Activated CD8-positive, alpha-beta memory T cell treated with anti-CD3 and anti-CD28 coated beads, Interleukin-2, amount 50 U/mL, for 1 hour (primary cell): ENCODE measurements around the gene PPFIBP2.
"Not testable (repeated sequence)": the region's sequence is repeated elsewhere in the genome, so short reads cannot be mapped to it uniquely, and the experiment has no call there.

Experiments
- DNase-seq: peaks from one replicate; pipeline ENCODE4 v3.0.0-alpha.2; 2020; ENCODE audit errors: extremely low read depth

PPFIBP2 gene

DNA sequence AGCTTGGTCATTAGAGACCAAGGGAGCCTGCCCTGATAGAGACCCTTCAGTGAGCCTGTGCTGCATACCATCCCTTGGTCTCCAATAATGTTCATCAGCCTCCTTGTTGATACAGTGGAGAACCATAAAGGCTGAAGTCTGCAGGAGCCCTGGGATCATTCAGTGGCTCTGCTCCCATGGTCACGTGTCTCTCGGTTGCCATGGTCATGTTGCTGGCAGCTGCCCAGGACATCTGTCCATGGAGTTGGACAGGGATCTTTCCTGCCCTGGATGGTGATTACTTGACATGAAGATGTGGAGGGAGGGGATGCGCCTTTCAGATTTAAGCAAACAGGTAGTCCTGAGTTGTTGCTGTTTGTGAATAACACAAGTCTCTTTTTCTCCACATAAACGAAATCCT is 121.3 kb downstream of the PPFIBP2 start:
- DNase-seq, result no peak

DNA sequence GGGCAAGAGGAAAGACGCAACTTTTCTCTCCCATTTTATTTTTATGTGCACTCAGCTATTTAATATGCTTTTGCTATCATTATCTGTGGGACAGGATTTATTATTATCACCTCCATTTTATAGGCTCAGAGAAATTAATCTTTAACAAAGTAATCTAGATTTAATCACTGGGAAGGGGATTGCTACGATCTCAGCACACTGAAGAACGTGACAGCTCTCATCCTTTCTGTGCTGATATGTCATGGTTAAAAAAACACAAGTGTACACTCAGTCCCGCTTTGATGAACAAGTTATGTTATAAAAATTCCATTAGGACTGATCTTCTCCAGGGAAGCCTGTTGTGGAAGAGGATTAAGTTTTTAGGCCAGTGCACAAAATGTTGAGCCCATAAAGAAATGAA is 121.9 kb downstream of the PPFIBP2 start:
- DNase-seq, result no peak

DNA sequence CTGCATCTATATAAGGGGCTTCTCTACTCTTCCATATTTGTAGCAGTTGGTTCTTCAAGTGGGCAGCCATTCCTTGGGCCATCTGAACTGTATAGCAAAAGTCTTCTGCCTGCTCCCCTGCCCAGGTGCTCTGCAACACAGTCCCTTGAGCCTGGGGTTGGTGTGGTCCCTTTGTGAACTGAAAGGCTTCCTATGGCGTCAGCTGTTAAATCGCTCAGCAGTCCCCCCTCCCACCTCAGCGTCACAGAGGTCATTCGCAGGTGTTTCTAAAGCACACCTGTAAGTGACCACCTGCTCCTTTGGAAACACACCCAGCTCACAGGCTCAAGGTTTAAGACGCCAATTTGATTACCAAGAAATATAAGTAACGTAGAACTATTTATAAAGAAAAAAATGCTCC is 122.6 kb downstream of the PPFIBP2 start:
- no peak for DNase-seq

DNA sequence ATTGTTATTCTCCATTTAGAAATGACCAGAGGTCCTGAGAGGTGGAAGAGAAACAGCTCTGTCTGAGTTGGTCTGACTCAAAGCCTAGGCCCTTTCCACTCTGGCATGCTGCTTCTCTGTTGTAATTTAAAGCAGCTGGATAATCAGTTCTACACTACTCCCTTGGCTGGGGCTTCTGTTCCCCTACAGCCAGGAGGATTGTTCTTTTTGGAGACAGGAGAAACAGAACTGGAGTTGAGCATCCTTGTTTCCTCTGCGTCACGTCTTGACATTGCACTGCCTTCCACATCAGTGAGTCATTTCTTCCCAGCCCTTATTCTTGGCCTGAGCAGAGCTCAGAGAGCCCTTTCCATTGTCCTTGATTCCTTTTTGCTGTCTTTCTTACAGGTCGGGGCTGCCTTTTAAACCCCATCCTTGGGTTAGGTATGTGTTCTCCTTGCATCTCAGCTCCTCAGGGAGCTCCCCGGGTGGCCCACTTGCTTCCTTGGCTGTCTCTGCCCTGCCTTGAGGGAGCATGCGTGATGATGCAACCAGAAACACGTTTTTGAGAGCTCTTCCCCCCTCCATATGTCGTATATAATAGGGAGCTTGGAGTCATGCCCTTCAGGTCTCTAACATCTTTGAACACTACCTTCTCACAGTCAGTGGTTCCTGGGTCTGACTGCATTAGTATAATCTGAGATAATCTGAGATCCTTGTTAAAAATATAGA is 123.8 kb downstream of the PPFIBP2 start:
- DNase-seq, result no peak

DNA sequence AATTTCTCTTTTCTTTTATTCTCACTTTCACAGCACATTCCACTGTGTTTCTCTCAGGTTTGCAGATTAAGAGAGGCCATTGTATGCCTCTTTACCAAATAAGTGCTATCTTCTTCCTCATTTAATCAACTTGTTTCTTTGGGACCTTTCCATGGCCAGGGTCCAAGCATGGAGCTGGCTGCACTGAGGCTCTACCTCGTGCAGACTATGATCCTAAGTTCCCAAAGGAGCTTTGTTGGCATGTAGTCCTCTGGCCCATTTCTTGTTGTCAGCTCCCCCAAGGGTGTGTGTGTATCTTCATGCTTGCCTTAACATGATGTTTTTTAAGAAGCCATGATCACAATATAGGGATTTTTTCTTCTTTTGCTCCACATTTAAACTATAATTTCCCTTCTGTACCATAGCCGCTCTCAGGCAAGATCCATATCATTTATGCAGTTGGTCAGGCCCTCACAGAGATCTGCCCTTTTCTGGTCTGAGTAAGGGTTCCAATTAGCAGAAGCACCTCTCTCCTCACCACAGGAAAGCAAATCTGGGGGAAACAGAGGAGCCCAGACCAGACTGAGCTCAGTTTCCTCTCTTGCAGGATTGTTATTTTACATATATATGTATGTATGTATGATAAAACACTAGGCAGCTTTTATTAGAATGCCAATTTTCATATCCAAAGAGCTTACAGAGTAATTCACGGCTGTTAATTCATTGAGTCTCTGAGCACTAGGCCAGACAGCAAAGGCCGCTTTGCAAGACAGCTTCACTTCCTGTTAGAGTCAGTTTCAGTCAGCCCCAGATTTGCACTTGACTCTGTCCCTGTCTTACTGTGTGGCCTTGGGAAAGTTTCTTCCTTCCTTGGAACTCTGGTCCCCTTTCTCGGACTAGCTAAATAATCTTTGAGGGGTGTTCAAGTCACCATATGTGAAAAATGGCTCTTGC is 125.2 kb downstream of the PPFIBP2 start:
- DNase-seq, result no peak

DNA sequence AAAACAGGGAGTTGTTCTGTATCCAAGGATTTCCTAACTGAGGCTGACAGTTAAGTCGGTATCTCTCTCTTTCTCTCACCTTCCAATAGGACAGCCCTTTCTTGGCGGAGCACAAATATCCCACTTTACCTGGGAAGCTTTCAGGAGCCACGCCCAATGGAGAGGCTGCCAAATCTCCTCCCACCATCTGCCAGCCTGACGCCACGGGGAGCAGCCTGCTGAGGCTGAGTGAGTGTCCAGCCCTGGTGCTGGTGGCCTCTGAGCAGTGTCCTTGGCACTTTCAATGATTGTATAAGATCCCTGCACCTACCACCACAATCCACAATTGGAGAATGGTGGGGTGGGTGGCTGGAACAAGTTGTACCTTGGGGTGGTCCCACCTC is 125.8 kb downstream of the PPFIBP2 start:
- no peak for DNase-seq

DNA sequence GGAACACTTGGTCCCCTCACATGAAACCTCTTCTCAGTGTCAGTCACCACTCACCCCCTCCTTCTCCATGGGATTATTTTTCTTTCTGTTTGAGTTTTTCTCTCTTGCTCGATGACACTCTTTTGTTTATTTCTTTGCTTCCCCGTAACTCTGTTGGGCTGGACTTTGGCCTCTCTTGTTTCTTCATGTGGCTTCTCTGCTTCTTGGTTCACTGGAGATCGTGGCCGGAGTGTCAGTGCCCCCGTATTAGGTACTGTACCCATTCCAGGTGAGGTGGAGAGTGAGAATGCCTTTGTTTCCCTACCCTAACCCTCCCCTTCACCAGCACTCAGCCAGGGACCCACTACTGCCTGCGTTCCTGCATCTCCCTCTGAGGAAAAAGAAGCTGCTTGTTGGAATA is 127.0 kb downstream of the PPFIBP2 start:
- no peak for DNase-seq

DNA sequence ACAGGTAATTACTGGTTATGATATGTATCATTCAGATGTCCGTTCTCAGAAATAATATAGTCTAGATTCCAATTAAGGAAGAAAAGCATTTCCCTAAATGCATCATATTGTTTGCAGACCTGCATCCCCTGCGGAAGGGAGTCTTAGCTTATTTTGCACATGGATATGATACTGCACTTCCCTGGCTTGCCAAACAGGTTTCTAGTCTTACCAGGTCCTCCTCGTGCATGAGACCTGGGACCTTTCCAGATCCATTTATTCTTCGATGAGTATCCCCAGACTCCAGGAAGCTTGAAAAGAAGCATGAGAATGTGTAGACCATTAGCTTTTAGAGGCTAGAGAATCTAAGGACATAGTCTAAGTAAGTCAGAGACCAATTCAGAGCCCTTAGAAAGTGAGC is 128.9 kb downstream of the PPFIBP2 start:
- DNase-seq, result no peak

DNA sequence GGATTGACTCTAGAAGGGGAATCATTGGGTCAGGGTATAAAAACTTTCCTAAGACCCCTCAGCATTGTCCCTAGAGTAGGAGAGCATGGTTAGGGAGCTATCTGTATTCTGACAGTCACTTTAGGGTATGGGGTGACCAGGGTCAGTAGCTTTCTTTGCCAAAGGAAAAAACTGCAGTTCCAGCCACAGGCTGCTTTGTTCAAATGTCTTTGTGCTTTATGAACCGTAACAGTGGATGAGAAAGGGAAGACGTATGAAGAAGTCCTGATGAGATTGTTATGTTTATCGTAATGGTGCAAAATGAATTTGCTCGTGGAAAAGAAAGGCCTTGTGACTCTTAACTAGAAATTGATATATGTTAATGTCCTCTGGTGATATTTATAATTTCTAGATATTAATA is 129.5 kb downstream of the PPFIBP2 start:
- no peak for DNase-seq

DNA sequence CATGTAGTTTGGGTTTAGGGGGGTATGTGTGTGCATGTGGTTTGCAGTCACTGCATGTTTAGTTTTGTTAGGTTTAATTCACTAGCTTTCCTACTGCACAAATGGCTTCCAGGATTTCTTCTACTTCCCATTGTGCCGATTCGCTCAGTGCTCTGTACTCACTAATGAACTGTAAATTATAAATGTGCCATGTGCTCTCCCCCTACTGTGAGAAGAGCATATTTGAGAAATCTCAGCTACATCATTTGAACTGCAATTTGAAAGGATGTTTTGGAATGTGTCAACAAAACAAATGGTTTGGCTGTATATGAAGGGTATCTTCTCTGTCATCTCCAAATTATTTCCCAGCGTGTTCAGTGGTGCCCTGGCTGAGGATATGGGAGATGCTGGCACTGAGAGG is 131.4 kb downstream of the PPFIBP2 start:
- DNase-seq, result no peak

DNA sequence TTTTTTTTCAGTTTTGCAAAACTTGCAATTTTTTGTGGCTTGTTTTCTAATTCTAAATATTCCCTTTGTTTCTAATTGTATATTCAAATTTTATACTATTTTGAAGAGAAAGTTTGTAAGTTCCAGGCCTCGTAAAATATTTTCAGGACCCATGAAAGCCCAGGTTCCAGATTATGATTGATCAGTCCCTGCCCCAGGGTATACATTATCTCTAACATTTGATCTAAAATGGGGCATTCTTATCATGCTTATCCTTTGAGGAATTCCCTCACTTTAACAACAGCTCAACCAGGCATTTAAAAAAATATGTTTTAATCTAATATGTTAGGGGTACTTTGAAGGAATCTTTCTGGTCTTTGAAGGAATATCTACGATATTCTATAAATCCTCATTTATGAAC is 133.1 kb downstream of the PPFIBP2 start:
- no peak for DNase-seq

DNA sequence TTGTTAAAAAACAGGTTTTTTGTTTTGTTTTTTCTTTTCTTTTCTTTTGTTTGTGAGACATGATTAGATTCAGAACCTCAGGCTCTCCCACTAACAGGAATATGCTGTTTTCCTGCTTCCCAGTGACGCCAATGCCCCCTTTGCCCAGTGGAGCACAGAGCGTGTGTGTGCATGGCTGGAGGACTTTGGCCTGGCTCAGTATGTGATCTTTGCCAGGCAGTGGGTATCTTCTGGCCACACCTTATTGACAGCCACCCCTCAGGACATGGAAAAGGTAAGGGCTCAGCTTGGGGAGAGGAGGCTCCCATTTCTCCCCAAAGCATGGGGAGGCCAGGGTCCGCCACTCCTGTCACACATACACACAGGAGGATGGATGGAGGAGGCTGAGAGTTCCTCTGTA is 134.5 kb downstream of the PPFIBP2 start:
- no peak for DNase-seq

DNA sequence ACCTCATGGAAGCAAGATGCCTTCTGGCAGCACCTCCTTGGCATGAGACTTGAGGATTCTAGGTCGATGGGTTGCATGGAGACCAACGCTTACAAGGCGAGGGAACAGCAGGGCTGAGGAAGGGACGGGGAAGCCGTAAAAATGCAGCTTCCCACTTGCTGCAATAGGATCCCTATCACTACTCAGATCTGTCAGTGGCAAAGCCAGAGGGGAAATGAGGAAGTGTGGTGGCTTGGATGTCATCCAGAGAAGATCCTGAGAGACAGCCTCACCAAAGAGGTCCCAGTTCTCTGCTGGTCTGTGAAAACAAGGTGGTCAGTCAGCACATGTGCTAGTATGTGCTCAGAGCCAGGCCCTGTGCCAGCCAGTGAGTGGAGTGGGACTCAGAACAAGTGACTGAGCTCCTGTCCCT is 137.3 kb downstream of the PPFIBP2 start:
- DNase-seq, result no peak

DNA sequence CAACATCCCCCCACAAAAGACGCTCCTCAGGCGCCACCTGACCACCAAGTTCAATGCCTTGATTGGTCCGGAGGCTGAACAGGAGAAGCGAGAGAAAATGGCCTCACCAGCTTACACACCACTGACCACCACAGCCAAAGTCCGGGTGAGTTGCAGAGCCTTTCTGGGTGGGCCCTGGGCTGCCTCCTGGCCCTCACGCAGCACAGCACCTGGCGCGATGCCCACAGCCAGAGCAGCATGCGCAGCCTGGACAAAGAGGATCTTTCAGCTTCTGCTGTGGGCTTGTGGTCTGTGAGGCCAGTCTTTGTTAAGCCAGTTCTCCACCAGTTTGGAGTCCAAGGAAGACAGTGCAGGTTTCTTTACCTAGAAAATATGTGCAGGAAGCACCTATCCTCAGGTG is 137.9 kb downstream of the PPFIBP2 start:
- no peak for DNase-seq

DNA sequence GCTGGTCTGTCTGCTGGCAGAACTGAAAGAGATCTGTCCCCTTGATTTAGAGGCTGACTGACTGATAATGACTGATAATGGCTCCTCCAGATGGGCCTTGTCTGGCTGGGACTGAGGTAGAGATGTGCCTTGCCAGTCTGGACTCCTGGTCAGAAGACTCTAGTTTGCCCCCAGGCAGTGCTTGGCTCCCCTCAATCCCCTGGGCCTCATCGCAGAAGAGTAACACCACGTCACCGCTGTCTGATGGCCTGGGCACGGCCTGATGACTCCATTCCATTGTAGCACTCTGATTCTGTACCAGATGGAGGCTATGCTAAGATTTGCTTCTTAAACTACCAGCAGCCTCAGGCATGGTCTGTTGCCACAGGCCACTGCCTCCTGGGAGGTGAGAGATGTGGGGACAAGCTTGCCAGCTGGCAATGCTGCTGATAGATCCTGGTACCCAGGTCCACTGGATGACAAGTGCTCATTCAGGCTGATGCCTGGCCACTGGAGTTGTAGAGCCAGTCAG is 140.5 kb downstream of the PPFIBP2 start:
- DNase-seq, result no peak

DNA sequence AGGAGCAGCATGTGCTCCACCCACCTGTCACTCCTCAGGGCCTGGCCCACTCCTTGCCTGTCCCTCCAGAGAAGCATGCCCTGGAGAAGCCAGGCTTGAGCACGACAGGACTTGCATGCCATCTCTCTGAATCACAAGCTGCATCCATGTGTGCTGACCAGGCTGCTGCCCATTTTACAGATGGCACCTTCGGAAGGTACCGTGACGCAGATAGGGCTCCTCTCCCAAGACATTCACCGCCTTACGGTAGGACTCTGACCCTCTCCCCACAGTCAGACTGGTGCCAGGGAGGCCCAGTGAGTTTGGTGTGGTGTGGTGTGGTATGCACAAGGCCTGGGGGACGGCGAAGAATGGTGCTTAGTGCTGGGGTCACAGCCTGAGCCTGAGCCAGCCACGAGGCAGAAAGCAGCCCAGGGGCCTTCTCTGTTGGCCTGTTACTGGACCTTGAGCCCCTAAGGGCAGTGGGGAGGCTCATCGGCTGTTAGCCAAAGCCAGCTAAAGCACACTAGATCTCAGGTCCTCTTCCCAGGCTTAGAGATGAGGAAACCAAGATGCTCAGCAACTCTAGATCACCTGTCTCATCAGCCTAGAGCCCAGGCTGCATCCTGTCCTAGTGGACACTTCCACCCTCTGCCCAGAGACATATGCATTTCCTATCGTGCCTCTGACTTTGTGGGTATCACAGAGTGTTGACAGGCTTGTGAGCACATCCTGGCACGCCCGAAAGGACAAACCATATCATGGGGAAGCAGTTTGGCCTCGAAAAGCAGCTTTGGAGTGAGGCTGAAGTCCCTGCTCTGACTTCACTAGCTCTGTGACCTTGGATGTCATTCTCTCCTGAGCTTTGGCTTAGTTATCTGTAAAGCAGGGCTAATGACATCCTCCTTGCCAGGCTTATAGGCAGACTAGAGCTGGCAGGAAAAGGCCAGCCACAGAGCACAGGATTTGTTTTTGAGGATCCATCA is 141.7 kb downstream of the PPFIBP2 start:
- no peak for DNase-seq

DNA sequence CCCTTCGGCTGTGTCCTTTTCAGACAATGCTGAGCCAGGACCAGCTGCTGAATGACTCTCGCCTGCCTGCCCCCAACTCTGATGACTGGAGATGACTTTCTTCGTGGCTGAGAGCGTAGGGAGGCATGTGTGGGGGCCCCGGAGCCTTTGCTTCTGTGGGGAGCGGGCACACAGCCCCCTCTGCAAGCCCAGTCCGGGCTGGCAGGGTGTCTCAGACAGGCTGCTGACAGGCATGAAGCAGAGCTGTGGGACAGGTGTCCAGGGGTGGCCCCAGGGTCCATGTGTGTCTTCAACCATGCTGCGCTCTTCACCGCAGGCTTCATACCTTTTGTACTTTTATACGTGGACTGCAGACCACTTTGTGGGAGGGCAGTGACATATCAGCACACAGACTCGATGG is 142.9 kb downstream of the PPFIBP2 start:
- DNase-seq, result no peak

DNA sequence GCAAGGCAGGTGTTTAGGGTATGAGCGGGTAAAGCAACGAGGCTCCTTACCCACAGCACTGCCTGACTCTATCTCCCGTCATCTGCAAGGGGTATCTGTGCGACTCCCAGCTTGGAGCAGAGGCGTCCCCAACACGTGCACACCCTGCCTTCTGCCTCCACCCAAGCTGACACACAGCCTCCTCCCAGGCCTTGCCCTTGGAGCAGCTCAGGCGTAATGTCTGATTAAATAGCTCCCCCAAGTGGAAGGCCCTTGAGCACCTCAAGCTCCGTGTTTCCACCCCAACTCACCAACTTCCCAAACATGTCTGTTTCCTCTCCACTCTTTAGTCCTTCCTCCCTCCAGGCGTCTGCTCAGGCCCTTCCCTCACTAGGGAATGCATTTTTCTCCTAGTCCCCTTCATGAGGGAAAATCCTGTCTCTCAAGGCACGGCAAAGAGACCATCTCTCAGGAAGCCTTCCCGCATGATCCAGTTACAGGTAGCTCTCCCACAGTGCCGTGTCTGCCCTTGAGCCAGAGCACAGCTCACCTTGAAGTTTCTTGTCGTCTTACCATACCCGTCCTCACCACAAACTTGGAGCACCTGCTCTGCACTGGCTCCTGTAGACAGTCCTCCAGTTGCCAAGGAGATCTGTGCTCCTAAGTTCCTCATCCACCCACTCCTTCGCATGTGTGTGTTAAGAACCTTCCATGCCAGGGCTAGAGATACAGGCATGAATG is 143.7 kb downstream of the PPFIBP2 start:
- DNase-seq, result no peak

DNA sequence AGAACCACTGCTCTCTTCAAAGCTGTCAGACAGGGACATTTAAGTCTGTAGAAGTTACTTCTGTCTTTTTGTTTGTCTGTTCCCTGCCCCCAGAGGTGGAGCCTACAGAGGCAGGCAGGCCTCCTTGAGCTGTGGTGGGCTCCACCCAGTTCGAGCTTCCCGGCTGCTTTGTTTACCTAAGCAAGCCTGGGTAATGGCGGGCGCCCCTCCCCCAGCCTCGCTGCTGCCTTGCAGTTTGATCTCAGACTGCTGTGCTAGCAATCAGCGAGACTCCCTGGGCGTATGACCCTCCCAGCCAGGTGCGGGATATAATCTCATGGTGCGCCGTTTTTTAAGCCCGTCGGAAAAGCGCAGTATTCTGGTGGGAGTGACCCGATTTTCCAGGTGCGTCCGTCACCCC is 149.7 kb downstream of the PPFIBP2 start:
- DNase-seq, result not testable (repeated sequence)

DNA sequence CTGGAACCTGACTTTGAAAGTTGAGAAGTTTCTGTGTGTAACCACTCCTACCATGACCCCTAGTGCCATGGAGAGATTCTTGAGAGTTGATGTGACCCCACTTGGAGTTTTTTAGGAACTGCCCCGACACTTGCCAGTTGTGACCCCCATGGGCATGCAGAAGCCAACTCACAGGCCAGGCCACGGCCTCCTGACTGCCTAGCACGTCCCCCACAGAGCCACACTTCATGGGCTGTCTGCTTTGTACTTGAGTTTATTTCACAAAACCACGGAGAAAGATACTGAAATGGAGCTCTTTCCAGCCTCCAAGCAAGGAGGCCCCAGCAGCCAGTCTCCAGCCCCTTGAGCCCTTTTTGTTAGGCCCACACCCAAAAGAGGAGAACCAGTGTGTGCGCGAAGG is 151.1 kb downstream of the PPFIBP2 start:
- no peak for DNase-seq
